Fibroblast of skin of right quadriceps (primary cell): ENCODE results near the gene LEMD2.
A peak's percentile ranks its signal among the peaks of the same experiment; 100 is the strongest.

Experiments
- DNase-seq: peaks from one replicate; pipeline ENCODE4 v3.0.0-alpha.2; 2013

The LEMD2 gene

GRCh38 chr6:33791620-33792019 lies 2.7 kb upstream of the LEMD2 start:
- no peak for DNase-seq

GRCh38 chr6:33790910-33791309 lies 2.0 kb upstream of the LEMD2 start:
- no peak for DNase-seq

GRCh38 chr6:33790379-33790778 lies 1.4 kb upstream of the LEMD2 start:
- peak; percentile 13 for DNase-seq

- DNase-seq, result no peak
These were observed 593 bp upstream of the LEMD2 start for GRCh38 chr6:33789550-33789895.

- DNase-seq, result peak; percentile 70
These were observed 806 bp downstream of the LEMD2 start for GRCh38 chr6:33787954-33788693.

GRCh38 chr6:33787346-33787953 lies 1.5 kb downstream of the LEMD2 start:
- DNase-seq, result peak; percentile 33

GRCh38 chr6:33786736-33787135 lies 2.2 kb downstream of the LEMD2 start:
- DNase-seq, result no peak

GRCh38 chr6:33785778-33786177 lies 3.2 kb downstream of the LEMD2 start:
- peak; percentile 61 for DNase-seq

GRCh38 chr6:33784787-33785186 lies 4.1 kb downstream of the LEMD2 start:
- no peak for DNase-seq

GRCh38 chr6:33783781-33784520 lies 5.0 kb downstream of the LEMD2 start:
- no peak for DNase-seq

- DNase-seq, result no peak
These were observed 6.4 kb downstream of the LEMD2 start for GRCh38 chr6:33782561-33782960.

GRCh38 chr6:33781131-33781975 lies 7.6 kb downstream of the LEMD2 start:
- peak; percentile 38 for DNase-seq

GRCh38 chr6:33779895-33780294 lies 9.0 kb downstream of the LEMD2 start:
- no peak for DNase-seq

GRCh38 chr6:33779290-33779689 lies 9.6 kb downstream of the LEMD2 start:
- no peak for DNase-seq

GRCh38 chr6:33778444-33779121 lies 10.3 kb downstream of the LEMD2 start:
- no peak for DNase-seq

GRCh38 chr6:33777398-33778388 lies 11.2 kb downstream of the LEMD2 start:
- no peak for DNase-seq

- DNase-seq, result no peak
These were observed 12.2 kb downstream of the LEMD2 start for GRCh38 chr6:33776764-33777163.

GRCh38 chr6:33776186-33776585 lies 12.7 kb downstream of the LEMD2 start:
- DNase-seq, result no peak

- no peak for DNase-seq
These were observed 14.2 kb downstream of the LEMD2 start for GRCh38 chr6:33774774-33775173.

- DNase-seq, result no peak
These were observed 15.9 kb downstream of the LEMD2 start for GRCh38 chr6:33772902-33773472.
